Stimulated activated CD4-positive, alpha-beta T cell treated with anti-CD3 and anti-CD28 coated beads, TNF-alpha, amount 100 ng/mL, for 1 hour (primary cell): ENCODE data around the gene AMBRA1.
"Not testable (repeated sequence)": the region's sequence is repeated elsewhere in the genome, so short reads cannot be mapped to it uniquely, and the experiment has no call there.

Source experiments
- DNase-seq, 3 donors: peaks; one replicate each; pipeline ENCODE4 v3.0.0-alpha.2; 2020; ENCODE audit warnings: low read depth in 3 of 3, low spot score in 1 of 3

AMBRA1 gene

GRCh38 chr11:46375392-46376101 is 218.3 kb downstream of the AMBRA1 start:
- no peak for DNase-seq

GRCh38 chr11:46374815-46375214 is 219.0 kb downstream of the AMBRA1 start:
- DNase-seq: no peak

DNA sequence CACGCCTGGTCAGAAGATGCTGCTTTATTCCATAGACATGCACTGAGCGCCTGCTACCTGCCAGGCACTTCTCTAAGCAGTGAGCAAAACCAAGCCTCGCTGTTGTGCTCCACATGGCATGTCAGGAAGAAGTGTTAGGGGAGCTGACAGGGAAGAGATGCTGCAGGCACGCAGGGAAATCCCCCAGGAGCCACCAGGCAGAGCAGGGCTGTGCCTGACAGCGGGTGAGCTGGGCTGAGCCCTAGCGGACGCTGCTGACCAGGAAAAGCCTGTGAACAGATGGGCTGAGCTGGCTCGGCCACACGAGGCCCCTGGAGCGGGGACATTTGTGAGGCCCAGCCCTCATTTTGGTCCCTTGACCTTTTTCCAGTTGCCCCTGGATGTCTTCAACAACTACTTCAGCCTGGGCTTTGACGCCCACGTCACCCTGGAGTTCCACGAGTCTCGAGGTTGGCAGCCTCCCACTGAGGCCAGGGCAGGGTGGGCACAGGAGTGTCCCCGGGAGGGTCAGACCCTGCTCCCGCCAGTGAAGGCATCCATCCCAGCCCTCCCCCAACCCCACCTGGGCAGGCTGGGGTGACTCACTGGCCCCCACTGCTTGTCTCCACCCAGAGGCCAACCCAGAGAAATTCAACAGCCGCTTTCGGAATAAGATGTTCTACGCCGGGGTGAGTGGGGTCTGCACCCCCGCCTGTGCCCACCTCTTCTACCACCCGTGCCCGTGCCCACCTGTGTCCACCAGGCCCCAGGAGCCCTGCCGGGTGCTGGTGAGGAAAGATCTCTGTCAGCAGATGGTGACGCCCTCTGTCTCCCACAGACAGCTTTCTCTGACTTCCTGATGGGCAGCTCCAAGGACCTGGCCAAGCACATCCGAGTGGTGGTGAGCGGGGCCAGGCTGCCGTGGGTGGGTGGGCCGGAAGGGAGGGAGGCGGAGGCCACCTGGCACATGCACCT is 219.8 kb downstream of the AMBRA1 start:
- no peak for DNase-seq

- DNase-seq: not testable (repeated sequence)
Observed at GRCh38 chr11:46372501-46372900, 221.3 kb downstream of the AMBRA1 start.

- no peak for DNase-seq
Observed at GRCh38 chr11:46372086-46372485, 221.7 kb downstream of the AMBRA1 start.

DNA sequence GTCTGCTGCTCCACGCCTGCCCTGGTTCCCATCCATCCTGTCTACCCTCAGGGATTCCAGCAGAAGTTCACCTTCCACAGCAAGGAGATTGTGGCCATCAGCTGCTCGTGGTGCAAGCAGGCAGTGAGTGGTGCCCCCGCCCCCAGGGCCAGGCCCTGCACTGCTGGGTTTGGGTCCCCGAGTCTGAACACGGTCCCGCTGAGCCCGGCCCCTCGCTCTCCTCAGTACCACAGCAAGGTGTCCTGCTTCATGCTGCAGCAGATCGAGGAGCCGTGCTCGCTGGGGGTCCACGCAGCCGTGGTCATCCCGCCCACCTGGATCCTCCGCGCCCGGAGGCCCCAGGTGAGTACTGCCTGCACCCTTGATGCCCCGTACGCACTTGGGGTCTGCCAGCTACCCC is 222.6 kb downstream of the AMBRA1 start:
- not testable (repeated sequence) for DNase-seq

GRCh38 chr11:46370253-46370652 is 223.6 kb downstream of the AMBRA1 start:
- DNase-seq: no peak

DNA sequence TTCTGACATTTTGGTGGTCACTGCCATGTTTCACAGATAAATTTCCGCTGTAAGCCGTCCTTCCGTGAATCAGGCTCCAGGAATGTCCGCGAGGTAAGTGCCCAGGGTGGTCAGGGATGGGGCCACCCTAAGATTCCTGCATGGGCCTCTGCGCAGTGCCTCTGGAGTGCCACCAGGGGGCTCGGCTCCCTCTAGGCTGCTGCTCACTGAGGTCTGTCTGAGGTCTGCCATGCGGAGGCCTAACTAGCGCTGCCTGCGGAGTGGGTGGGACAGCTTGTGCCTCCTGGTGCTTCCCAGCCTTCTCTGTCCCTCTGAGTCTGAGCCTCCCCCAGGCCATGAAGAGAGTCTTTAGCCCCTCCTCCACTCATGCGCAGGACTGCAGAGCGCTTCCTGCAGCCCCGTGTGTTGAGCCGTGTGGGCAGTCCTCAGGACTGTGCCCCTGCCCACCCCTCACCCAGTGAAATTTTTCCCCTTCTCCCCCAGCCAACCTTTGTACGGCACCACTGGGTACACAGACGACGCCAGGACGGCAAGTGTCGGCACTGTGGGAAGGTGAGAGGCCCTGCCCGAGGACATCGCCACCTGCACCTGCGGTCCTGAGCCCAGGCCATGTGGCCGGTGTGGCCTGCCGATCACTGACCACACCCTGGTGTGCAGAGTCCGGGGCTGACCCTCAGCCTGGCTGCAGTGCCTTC is 224.2 kb downstream of the AMBRA1 start:
- peak in 1 of 3 donors; percentile 41 for DNase-seq

DNA sequence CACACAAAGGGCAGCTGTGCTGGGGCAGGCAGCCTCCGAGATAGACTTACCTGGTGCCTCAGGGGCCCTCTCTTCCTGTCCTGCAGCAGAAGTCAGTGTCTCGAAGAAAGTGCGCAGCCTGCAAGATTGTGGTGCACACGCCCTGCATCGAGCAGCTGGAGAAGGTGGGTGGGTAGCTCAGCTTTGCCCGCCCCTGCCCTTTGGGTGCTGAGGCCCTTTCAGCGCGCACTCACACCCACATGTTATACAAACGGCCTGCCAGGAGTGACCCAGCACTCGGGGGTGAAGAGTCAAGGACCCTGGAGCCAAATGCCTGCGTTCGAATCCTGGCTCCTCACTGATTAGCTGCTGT is 225.9 kb downstream of the AMBRA1 start:
- no peak for DNase-seq

- DNase-seq: peak; percentile 35 to 69 (median 59)
Observed at GRCh38 chr11:46367244-46367915, 226.4 kb downstream of the AMBRA1 start.

GRCh38 chr11:46366661-46367161 is 227.1 kb downstream of the AMBRA1 start:
- no peak for DNase-seq

- DNase-seq: no peak
Observed at GRCh38 chr11:46366260-46366659, 227.6 kb downstream of the AMBRA1 start.

DNA sequence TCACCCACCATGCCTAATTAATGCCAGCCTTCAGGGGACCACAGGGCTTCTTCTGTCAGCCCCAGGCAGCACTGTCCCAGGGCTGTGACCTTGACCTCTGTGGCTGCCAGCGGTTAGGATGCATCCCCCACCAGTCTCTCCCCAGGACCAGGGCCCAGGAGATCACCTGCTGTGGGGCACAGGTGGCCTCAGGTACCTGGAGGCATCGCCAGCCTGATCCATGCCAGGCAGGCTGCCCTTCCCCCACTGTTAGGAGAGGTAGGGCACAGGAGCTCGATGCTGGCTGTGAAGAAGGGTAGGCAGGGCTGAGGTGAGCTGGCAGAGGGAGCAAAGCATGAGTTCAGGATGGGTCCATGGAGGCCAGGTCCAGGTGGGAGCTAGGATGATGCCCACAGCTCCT is 229.0 kb downstream of the AMBRA1 start:
- DNase-seq: no peak

DNA sequence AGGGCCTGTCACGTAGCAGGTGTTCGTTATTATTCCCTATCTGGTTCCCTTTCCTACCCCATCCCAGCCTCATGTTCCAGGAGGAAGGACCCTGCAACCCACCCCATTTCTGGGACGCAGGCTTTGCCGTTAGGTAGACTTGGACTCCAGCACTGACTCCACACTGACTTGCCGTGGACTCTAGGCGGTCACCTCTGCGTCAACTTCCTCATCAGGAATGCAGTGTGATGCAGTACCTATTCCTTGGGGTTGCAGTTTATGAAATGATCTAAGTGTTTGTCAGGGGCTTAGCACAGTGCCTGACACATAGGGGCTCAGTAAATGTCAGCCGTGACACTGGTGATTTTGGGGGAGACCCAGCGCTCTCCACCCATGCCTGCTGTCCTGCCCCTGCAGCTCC is 229.8 kb downstream of the AMBRA1 start:
- no peak for DNase-seq

GRCh38 chr11:46363455-46364005 is 230.3 kb downstream of the AMBRA1 start:
- DNase-seq: no peak

DNA sequence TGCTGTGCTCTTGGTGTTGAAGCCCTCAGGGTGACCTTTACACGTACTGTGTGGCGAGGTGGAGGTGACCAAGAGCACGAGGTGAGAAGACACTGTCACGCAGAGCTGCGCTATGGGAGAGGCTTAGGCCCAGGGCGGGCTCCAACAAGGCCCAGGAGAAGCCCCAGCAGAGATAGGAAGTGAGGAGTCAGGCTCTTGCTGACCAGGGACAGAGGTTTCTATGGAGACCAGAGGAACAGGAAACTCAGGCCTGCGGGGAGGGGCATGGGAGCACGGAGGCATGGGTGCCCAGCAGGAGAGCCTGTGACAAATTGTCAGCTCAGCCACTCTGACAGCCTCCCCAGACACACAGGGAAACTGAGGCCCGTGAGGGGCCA is 230.8 kb downstream of the AMBRA1 start:
- no peak for DNase-seq

- DNase-seq: no peak
Observed at GRCh38 chr11:46362156-46363030, 231.4 kb downstream of the AMBRA1 start.

DNA sequence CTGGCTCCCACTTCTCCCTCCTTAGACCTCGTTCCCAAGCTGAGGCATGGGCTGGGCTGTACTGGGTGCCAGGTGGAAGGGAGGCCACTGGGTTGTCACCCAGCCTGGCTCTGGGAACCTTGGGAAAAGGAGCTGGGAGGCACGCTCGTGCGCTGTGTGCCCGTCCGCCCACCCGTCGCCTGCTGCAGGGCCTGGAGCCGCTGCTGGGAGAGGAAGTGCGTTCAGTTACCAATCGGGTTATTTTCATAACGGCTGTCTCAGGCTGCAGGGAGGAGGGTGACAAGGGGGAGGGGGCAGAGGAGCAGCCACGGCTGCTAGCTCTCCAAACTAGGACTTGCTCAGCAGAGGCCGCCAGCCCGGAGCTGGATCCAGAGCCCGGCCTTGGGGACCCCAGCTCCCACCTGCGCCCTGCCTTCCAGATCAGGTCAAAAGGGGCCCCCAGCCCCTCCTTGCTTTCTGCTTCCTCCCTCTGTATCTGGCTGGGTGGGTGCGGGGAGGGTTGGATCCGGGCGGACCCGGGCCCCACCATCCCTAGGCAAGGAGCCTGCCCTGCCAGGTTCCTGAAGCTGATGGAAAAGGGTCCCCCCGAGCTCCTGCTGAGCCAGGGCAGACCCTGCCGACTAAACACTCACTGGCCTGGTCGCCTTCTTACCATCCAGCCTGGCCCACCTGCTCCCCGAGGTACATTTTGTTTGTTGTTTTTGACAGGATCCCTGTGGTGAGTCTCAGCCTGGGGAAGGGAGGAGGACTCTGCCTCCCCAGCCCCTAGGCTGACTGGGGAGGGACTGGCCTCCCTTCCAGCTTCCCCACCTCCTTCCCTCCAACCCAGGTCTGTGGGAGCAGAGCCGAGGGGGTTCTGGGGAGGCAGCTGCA is 232.3 kb downstream of the AMBRA1 start:
- DNase-seq: peak in 2 of 3 donors; percentile 35

DNA sequence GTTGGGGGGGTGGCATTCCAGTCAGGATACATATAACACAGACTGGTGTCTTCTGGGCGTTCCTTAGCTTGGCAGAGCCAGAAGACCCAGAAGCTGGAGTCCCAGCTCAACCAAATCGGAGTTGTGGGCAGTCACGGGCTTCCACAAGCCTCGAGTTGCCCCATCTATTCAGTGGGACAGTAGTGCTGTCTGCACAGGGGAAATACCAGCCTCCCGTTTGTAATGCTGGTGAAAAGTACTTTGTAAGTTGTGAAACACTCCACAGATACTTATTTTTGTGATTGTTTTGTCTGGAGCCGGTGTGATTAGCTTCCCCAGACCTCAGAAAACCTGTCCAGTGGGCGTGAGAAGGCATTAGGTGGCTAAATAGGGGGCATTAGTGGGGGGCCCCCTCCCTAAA is 232.9 kb downstream of the AMBRA1 start:
- DNase-seq: no peak
